Vagina (tissue), 2 donors: ENCODE results near the gene SERTM1. TPM values are rescaled to one million over a fixed set of nuclear protein-coding genes. Genes with fewer than 3 reads are reported as not detected.
A peak's percentile ranks its signal among the peaks of the same experiment; 100 is the strongest.

Source experiments
- DNase-seq, 2 donors: peaks; one replicate each; pipeline ENCODE4 v3.0.0-alpha.2; 2017; ENCODE audit errors: extremely low spot score in 2 of 2
- H3K27ac ChIP-seq: fragments of 200-600 bp; sonication (generic); one replicate; pipeline ENCODE4 v1.5.1; 2019
- H3K27me3 ChIP-seq: fragments of 200-600 bp; sonication (generic); one replicate; pipeline ENCODE4 v1.5.1; 2019
- H3K36me3 ChIP-seq, 2 donors: fragments of 200-600 bp; sonication (generic); one replicate each; pipeline ENCODE4 v1.5.1; 2017 to 2019
- H3K4me1 ChIP-seq: fragments of 200-600 bp; sonication (generic); one replicate; pipeline ENCODE4 v1.5.1; 2019
- H3K4me3 ChIP-seq, 2 donors: fragments of 200-600 bp; sonication (generic); 1 replicate in 1 of 2; 2 replicates in 1 of 2; pipeline ENCODE4 v1.5.1; 2016 to 2019
- H3K9me3 ChIP-seq: fragments of 200-600 bp; sonication (generic); one replicate; pipeline ENCODE4 v1.5.1; 2019
- CTCF ChIP-seq, 3 experiments: fragments of 450-650 bp in 2 of 3; fragments of 200-600 bp in 1 of 3; sonication (generic) in 1 of 3; IDR thresholded peaks; one replicate each; pipeline ENCODE4 v1.5.1; 2017 to 2019; ENCODE audit warnings: antibody characterized with exemption in 3 of 3, mild to moderate bottlenecking in 2 of 3, moderate library complexity in 2 of 3
- POLR2A ChIP-seq, 2 donors: fragments of 450-650 bp; IDR thresholded peaks; one replicate each; pipeline ENCODE4 v1.6.1; 2017; ENCODE audit warnings: antibody characterized with exemption in 2 of 2, mild to moderate bottlenecking in 2 of 2, moderate library complexity in 2 of 2
- POLR2AphosphoS5 ChIP-seq, 2 donors: sonication (generic); formaldehyde crosslinking; IDR thresholded peaks; one replicate each; pipeline ENCODE4 v1.9.0; 2017; ENCODE audit warnings: antibody characterized with exemption in 2 of 2, mild to moderate bottlenecking in 2 of 2, low read depth in 1 of 2; ENCODE audit not compliant: insufficient read depth in 1 of 2
- intact Hi-C: fragments of 100-400 bp; cut with DNase I; formaldehyde crosslinking; loops from one replicate; pipeline ENCODE4 v1.15.1; 2023
- total RNA-seq: library from RNA; depleted of rRNA; stranded (reverse); fragments of >200 nt; gene quantifications from one replicate; pipeline ENCODE4 v1.2.3, GENCODE V29; 2016

Gene SERTM1
- total RNA-seq, 1 donor from 2014 or later = 16.0 TPM

DNA sequence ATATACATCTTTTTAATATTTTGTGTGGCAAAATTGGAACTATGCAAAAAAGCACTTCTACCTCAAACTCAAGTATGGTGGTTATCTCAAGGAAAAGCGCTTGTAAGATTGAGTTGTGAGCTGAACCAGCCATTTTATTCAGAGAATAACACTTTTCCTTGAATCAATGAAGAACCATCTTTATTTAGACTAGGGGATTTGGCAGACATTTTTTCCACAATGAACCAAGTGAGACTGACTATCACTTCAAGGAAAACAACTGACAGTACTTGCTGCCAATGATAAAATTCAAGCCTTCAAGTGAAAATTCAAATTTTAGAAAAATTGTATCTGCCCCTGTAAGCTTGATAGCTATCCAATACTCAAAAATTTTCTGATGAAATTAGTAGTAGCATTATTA, 23.2 kb upstream of the SERTM1 start:
- Histone ChIP-seq H3K27ac (no peak overlapping the region), H3K9me3 (no peaks in the 10 kb centered on the region), H3K4me3 (no peak overlapping the region), H3K36me3 (no peaks in the 10 kb centered on the region), H3K4me1 (no peaks in the 10 kb centered on the region), H3K27me3 (no peaks in the 10 kb centered on the region)
- intact Hi-C loops = no loop called here
- DNase-seq = no peak
- TF ChIP-seq POLR2AphosphoS5 (IDR thresholded peaks at IDR 0.05; ENCODE audit: insufficient read depth in 1 of 2, low read depth in 1 of 2) (no peak), POLR2A (IDR thresholded peaks at IDR 0.05) (no peak), CTCF (IDR thresholded peaks at IDR 0.05) (no peak)

GRCh38 chr13:36665630-36666029, 8.2 kb upstream of the SERTM1 start:
- Histone ChIP-seq H3K4me3 (no peak overlapping the region), H3K27ac (no peak overlapping the region), H3K36me3 (no peaks in the 10 kb centered on the region), H3K27me3 (no peaks in the 10 kb centered on the region), H3K4me1 (no peaks in the 10 kb centered on the region), H3K9me3 (no peaks in the 10 kb centered on the region)
- no peak for DNase-seq
- intact Hi-C loops = no loop called here
- TF ChIP-seq POLR2AphosphoS5 (IDR thresholded peaks at IDR 0.05; ENCODE audit: insufficient read depth in 1 of 2, low read depth in 1 of 2) (no peak), POLR2A (IDR thresholded peaks at IDR 0.05) (no peak), CTCF (IDR thresholded peaks at IDR 0.05) (no peak)

DNA sequence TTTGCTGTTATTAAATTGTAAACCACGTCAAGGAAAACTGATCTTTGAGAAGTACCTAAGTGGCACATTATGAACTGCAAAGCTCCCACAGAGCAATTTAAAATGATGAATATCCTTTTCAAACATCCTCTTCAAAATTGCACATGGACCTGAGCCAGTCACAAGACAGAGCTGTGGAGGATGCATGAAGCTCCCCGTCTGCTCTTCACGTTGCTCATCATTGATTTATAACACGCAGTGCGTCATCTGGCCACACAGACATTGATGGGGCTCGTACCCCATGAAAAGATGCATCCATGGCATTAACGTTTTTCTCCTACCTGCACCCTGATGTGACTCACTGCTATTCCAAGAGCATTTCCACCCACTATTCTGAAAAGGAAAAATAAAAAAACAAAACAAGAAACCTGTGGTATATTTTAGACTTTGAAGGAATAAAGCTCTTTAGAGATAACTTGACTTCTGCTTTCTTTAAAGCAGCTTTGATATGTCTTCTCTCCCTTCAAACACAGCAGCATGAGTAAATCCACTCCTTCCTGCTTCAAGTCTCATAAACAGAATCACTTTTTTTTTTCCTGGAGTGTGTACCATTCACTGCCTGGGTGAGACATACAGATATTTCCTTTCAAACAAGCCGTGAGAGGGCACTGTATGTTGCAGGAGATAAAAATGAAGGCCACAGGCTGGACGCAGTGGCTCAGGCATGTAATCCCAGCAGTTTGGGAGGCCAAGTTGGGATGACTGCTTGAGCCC, 7.2 kb upstream of the SERTM1 start:
- H3K9me3 ChIP-seq = no peaks in the 10 kb centered on the region
- H3K27me3 ChIP-seq = no peaks in the 10 kb centered on the region
- TF ChIP-seq POLR2A (IDR thresholded peaks at IDR 0.05) (no peak), CTCF (IDR thresholded peaks at IDR 0.05) (no peak), POLR2AphosphoS5 (IDR thresholded peaks at IDR 0.05; ENCODE audit: insufficient read depth in 1 of 2, low read depth in 1 of 2) (no peak)
- no peak overlapping the region for H3K27ac ChIP-seq
- H3K36me3 ChIP-seq = no peaks in the 10 kb centered on the region
- intact Hi-C loops = no loop called here
- H3K4me1 ChIP-seq = no peaks in the 10 kb centered on the region
- no peak for DNase-seq
- no peak overlapping the region for H3K4me3 ChIP-seq

- Histone ChIP-seq H3K4me3 (no peak overlapping the region), H3K9me3 (no peaks in the 10 kb centered on the region), H3K27ac (no peak overlapping the region), H3K27me3 (no peaks in the 10 kb centered on the region), H3K36me3 (no peaks in the 10 kb centered on the region), H3K4me1 (no peaks in the 10 kb centered on the region)
- TF ChIP-seq POLR2AphosphoS5 (IDR thresholded peaks at IDR 0.05; ENCODE audit: insufficient read depth in 1 of 2, low read depth in 1 of 2) = no peak
- TF ChIP-seq CTCF (IDR thresholded peaks at IDR 0.05) = no peak
- TF ChIP-seq POLR2A (IDR thresholded peaks at IDR 0.05) = no peak
- intact Hi-C loops = no loop called here
- no peak for DNase-seq
Observed at GRCh38 chr13:36668316-36668715, 5.5 kb upstream of the SERTM1 start.

DNA sequence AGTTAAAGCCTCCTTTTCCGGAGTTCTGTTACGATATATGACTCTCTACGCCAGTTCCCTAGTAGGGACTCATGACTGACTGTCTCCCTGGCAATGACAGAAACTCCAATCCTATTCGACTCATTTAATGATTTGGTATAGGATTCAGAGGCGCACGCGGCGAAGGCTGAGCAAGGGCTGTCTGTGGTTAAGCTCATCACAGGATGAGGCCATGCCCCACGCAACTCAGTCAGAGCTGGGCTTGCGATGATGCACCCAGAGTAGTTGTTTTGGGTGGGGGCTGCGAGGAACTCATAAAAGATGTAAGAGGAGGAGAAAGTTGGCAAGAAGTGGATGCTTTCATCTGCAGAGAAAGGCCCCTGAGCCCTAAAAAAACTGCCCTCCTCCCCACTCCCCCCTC, 468 bp upstream of the SERTM1 start:
- Histone ChIP-seq H3K36me3 (no peaks in the 10 kb centered on the region), H3K9me3 (no peaks in the 10 kb centered on the region), H3K4me3 (peak overlapping the region; percentile 42 to 53), H3K27me3 (no peaks in the 10 kb centered on the region), H3K4me1 (no peaks in the 10 kb centered on the region), H3K27ac (no peak overlapping the region)
- intact Hi-C loops = no loop called here
- DNase-seq = no peak
- no peak for TF ChIP-seq CTCF (IDR thresholded peaks at IDR 0.05)
- TF ChIP-seq POLR2AphosphoS5 (IDR thresholded peaks at IDR 0.05; ENCODE audit: insufficient read depth in 1 of 2, low read depth in 1 of 2) = no peak
- no peak for TF ChIP-seq POLR2A (IDR thresholded peaks at IDR 0.05)
